Neural cell (in vitro differentiated cells): ENCODE data around the gene FAM219A. TPM values are rescaled to one million over a fixed set of nuclear protein-coding genes. Genes with fewer than 3 reads are reported as not detected.

Source experiments
- H2AFZ ChIP-seq: fragments of 200-600, 300-800 bp; sonication (generic), shearing (Covaris generic); 2 replicates; pipeline ENCODE4 v1.6.0; 2014; ENCODE audit warnings: low read depth, mild to moderate bottlenecking, antibody characterized with exemption, low read length, moderate library complexity
- H3F3A ChIP-seq: fragments of 200-600 bp; shearing (Covaris generic); 2 replicates; pipeline ENCODE4 v1.6.1; 2016; ENCODE audit warnings: mild to moderate bottlenecking, moderate library complexity, mixed read lengths, antibody characterized with exemption, low read length; ENCODE audit not compliant: insufficient read depth, poor library complexity, severe bottlenecking
- H3K27ac ChIP-seq: fragments of 200-600, 300-800 bp; sonication (generic), shearing (Covaris generic); 2 replicates; pipeline ENCODE4 v1.5.1; 2014; ENCODE audit warnings: mild to moderate bottlenecking, low read length, moderate library complexity
- H3K27me3 ChIP-seq: fragments of 300-800, 200-600 bp; sonication (generic), shearing (Covaris generic); 2 replicates; pipeline ENCODE4 v1.6.0; 2014; ENCODE audit warnings: mild to moderate bottlenecking, low read depth, low read length, moderate library complexity; ENCODE audit not compliant: insufficient read depth
- H3K36me3 ChIP-seq: fragments of 300-800, 200-600 bp; sonication (generic), shearing (Covaris generic); 2 replicates; pipeline ENCODE4 v1.5.1; 2014; ENCODE audit warnings: mild to moderate bottlenecking, antibody characterized with exemption, low read length, moderate library complexity; ENCODE audit not compliant: insufficient read depth
- H3K4me2 ChIP-seq: fragments of 300-800, 200-600 bp; sonication (generic), shearing (Covaris generic); 2 replicates; pipeline ENCODE4 v1.6.0; 2014; ENCODE audit warnings: mild to moderate bottlenecking, low read length
- H3K4me3 ChIP-seq: fragments of 300-800, 200-600 bp; sonication (generic), shearing (Covaris generic); 2 replicates; pipeline ENCODE4 v1.5.1; 2014; ENCODE audit warnings: mild to moderate bottlenecking, low read length, moderate library complexity
- H3K79me2 ChIP-seq: fragments of 200-600 bp; shearing (Covaris generic); replicated peaks from 2 replicates; pipeline ENCODE4 v1.6.0; 2014; ENCODE audit warnings: mild to moderate bottlenecking, low read length, moderate library complexity; ENCODE audit not compliant: insufficient read depth
- H3K9ac ChIP-seq: fragments of 300-800, 200-600 bp; sonication (generic), shearing (Covaris generic); 2 replicates; pipeline ENCODE4 v1.6.1; 2016; ENCODE audit warnings: mild to moderate bottlenecking, low read length, mixed read lengths
- H3K9me2 ChIP-seq: fragments of 200-600 bp; shearing (Covaris generic); 2 replicates; pipeline ENCODE4 v1.6.1; 2016; ENCODE audit warnings: mild to moderate bottlenecking, low read length, mixed read lengths; ENCODE audit not compliant: insufficient read depth
- H3K9me3 ChIP-seq: fragments of 200-600, 300-800 bp; sonication (generic), shearing (Covaris generic); 2 replicates; pipeline ENCODE4 v1.6.1; 2016; ENCODE audit warnings: mild to moderate bottlenecking, mixed run types, low read length, moderate library complexity, mixed read lengths
- H4K20me1 ChIP-seq: fragments of 200-600 bp; shearing (Covaris generic); 2 replicates; pipeline ENCODE4 v1.6.1; 2016; ENCODE audit warnings: mild to moderate bottlenecking, mixed run types; ENCODE audit not compliant: insufficient read depth
- EP300 ChIP-seq: fragments of 450-650 bp; conservative IDR thresholded peaks from 2 replicates; pipeline ENCODE4 v1.6.1; 2014; ENCODE audit warnings: antibody characterized with exemption, mild to moderate bottlenecking, moderate library complexity; ENCODE audit not compliant: poor library complexity, severe bottlenecking
- EZH2 ChIP-seq: fragments of 200-600, 300-800 bp; shearing (Covaris generic), sonication (generic); IDR thresholded peaks from 2 replicates; pipeline ENCODE4 v1.6.1; 2014; ENCODE audit warnings: antibody characterized with exemption, low read length, borderline replicate concordance, mild to moderate bottlenecking; ENCODE audit not compliant: insufficient read depth, poor library complexity, severe bottlenecking
- MXI1 ChIP-seq: fragments of 450-650 bp; conservative IDR thresholded peaks from 2 replicates; pipeline ENCODE4 v1.6.1; 2014; ENCODE audit warnings: antibody characterized with exemption, mild to moderate bottlenecking; ENCODE audit not compliant: poor library complexity, severe bottlenecking
- POLR2AphosphoS5 ChIP-seq: IDR thresholded peaks from 2 replicates; pipeline ENCODE4 v1.6.1; 2012
- RAD21 ChIP-seq: fragments of 450-650 bp; conservative IDR thresholded peaks from 2 replicates; pipeline ENCODE4 v1.6.1; 2014; ENCODE audit warnings: antibody characterized with exemption, mild to moderate bottlenecking, moderate library complexity
- SMC3 ChIP-seq: fragments of 450-650 bp; conservative IDR thresholded peaks from 2 replicates; pipeline ENCODE4 v1.6.1; 2014; ENCODE audit warnings: antibody characterized with exemption, mild to moderate bottlenecking, moderate library complexity; ENCODE audit not compliant: poor library complexity
- TAF1 ChIP-seq: IDR thresholded peaks from 2 replicates; pipeline ENCODE4 v1.6.1; 2012; ENCODE audit warnings: low read depth
- polyA plus RNA-seq: library from polyadenylated mRNA; depleted of rRNA; stranded (reverse); fragments of >200 nt; gene quantifications from 2 replicates; pipeline ENCODE4 v1.2.3, GENCODE V29; 2014
- TF ChIP-seq, protein P1 (sequence below): fragments of 450-650 bp; IDR thresholded peaks from 2 replicates; pipeline ENCODE4 v1.5.1; 2014; ENCODE audit warnings: antibody characterized with exemption, mild to moderate bottlenecking, moderate library complexity; ENCODE audit not compliant: poor library complexity, severe bottlenecking
- TF ChIP-seq, protein P2 (sequence below): IDR thresholded peaks from 2 replicates; pipeline ENCODE4 v1.6.1; 2012; ENCODE audit warnings: borderline replicate concordance

The FAM219A gene
- polyA plus RNA-seq, 1 donor from 2014 or later, result 56.6 TPM

DNA sequence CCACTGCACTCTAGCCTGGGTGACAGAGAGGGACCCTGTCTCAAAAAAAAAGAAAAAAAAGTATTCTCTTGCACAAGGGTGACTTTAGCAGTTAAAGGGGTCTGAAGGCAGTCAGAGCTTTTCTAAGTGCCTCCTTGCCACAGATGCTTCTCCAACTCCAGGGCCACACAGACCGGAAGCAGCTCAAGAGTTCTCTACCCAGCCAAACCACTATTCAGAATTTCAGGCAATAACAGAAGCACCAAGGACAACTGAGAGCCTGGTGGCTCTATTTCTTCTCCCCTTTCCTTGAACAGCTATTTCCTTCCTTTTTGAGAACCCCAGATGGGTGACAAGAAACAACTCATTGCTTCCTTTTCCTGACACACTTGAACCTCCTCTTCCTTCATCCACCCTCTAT lies 2.2 kb downstream of the FAM219A start:
- H3K4me2 ChIP-seq, result peak overlapping the region; percentile 97
- H3K36me3 ChIP-seq, result no peaks in the 10 kb centered on the region
- H3K4me3 ChIP-seq, result peak overlapping the region; percentile 92
- no peaks in the 10 kb centered on the region for H3F3A ChIP-seq
- peak overlapping the region; percentile 93 for H3K27ac ChIP-seq
- no peaks in the 10 kb centered on the region for H3K9me2 ChIP-seq
- TF ChIP-seq TAF1, result no peak
- H4K20me1 ChIP-seq, result no peaks in the 10 kb centered on the region
- H2AFZ ChIP-seq, result no peak overlapping the region
- H3K27me3 ChIP-seq, result no peaks in the 10 kb centered on the region
- peak overlapping the region; percentile 96 for H3K9ac ChIP-seq
- H3K9me3 ChIP-seq, result no peaks in the 10 kb centered on the region
- peaks cover 51% of the 10 kb centered on the region for H3K79me2 ChIP-seq

DNA sequence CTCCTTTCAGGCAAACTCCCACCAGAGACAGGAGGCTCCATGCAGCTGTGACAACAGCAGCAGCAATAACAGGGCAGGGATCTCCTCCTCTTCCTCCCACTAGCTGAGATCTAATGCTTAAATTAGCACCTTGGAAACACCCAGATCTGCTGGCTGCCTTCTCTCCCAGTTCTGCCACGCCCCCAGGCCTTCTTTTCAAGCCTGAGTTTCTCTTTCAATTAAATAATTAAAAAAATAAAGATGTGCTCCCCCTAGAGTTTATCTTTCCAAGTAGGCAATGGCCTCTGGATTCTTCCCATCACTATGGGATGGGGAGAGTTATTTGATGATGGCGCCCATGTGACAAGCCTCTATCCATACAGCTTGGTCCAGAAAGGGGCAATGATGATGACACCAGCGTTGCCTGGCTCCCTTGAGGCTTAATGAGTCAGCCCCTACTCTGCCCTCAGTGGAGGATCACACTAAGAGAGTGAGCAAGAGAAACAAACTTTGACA lies 3.8 kb downstream of the FAM219A start:
- Histone ChIP-seq H3K9me2 (no peaks in the 10 kb centered on the region), H3K4me3 (no peak overlapping the region), H3K9me3 (no peaks in the 10 kb centered on the region), H3K27me3 (no peaks in the 10 kb centered on the region), H3K36me3 (no peaks in the 10 kb centered on the region), H3K9ac (no peak overlapping the region), H4K20me1 (no peaks in the 10 kb centered on the region), H2AFZ (no peak overlapping the region), H3K79me2 (peaks cover 60% of the 10 kb centered on the region), H3F3A (no peaks in the 10 kb centered on the region), H3K4me2 (no peak overlapping the region), H3K27ac (no peak overlapping the region)
- no peak for TF ChIP-seq POLR2AphosphoS5
- TF ChIP-seq, protein P1, sequence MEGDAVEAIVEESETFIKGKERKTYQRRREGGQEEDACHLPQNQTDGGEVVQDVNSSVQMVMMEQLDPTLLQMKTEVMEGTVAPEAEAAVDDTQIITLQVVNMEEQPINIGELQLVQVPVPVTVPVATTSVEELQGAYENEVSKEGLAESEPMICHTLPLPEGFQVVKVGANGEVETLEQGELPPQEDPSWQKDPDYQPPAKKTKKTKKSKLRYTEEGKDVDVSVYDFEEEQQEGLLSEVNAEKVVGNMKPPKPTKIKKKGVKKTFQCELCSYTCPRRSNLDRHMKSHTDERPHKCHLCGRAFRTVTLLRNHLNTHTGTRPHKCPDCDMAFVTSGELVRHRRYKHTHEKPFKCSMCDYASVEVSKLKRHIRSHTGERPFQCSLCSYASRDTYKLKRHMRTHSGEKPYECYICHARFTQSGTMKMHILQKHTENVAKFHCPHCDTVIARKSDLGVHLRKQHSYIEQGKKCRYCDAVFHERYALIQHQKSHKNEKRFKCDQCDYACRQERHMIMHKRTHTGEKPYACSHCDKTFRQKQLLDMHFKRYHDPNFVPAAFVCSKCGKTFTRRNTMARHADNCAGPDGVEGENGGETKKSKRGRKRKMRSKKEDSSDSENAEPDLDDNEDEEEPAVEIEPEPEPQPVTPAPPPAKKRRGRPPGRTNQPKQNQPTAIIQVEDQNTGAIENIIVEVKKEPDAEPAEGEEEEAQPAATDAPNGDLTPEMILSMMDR, result no peak
- TF ChIP-seq, protein P2, sequence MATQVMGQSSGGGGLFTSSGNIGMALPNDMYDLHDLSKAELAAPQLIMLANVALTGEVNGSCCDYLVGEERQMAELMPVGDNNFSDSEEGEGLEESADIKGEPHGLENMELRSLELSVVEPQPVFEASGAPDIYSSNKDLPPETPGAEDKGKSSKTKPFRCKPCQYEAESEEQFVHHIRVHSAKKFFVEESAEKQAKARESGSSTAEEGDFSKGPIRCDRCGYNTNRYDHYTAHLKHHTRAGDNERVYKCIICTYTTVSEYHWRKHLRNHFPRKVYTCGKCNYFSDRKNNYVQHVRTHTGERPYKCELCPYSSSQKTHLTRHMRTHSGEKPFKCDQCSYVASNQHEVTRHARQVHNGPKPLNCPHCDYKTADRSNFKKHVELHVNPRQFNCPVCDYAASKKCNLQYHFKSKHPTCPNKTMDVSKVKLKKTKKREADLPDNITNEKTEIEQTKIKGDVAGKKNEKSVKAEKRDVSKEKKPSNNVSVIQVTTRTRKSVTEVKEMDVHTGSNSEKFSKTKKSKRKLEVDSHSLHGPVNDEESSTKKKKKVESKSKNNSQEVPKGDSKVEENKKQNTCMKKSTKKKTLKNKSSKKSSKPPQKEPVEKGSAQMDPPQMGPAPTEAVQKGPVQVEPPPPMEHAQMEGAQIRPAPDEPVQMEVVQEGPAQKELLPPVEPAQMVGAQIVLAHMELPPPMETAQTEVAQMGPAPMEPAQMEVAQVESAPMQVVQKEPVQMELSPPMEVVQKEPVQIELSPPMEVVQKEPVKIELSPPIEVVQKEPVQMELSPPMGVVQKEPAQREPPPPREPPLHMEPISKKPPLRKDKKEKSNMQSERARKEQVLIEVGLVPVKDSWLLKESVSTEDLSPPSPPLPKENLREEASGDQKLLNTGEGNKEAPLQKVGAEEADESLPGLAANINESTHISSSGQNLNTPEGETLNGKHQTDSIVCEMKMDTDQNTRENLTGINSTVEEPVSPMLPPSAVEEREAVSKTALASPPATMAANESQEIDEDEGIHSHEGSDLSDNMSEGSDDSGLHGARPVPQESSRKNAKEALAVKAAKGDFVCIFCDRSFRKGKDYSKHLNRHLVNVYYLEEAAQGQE, result no peak

DNA sequence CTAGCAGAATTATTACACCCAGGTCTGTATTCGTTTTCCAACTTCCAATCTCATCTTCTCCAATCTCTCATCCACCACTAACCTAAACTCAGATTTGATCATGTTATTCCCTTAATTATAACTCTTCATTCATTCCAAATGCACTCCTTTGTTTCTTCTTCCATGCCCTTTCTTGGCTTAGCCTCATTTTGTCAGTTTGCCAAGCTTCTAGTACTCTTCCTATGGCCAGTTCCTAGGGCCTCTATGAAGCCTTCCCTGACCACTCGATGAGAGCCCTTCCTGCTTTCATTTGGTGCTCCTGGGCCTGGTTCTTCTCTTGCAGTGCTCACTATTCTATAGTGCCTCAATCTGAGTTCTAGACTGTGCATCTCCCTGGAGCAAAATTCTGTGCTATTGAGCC lies 5.8 kb downstream of the FAM219A start:
- no peaks in the 10 kb centered on the region for H3K36me3 ChIP-seq
- peaks cover 71% of the 10 kb centered on the region for H3K79me2 ChIP-seq
- H3K27me3 ChIP-seq, result no peaks in the 10 kb centered on the region

More for the DNA sequence above, 5.8 kb downstream of the FAM219A start:
- TF ChIP-seq, protein P1, result no peak
- TF ChIP-seq POLR2AphosphoS5 (no peak), EZH2 (no peak), RAD21 (no peak), EP300 (no peak), SMC3 (no peak), TAF1 (no peak), MXI1 (no peak)
- TF ChIP-seq, protein P2, result no peak
- Histone ChIP-seq H3K9me2 (no peaks in the 10 kb centered on the region), H4K20me1 (no peaks in the 10 kb centered on the region), H2AFZ (no peak overlapping the region), H3K9ac (no peak overlapping the region), H3K4me3 (no peak overlapping the region), H3K27ac (no peak overlapping the region), H3K9me3 (no peaks in the 10 kb centered on the region), H3F3A (no peaks in the 10 kb centered on the region), H3K4me2 (no peak overlapping the region)
